B cell (primary cell): Measurements from ENCODE around the gene NKX6-1. TPM values are rescaled to one million over a fixed set of nuclear protein-coding genes. Genes with fewer than 3 reads are reported as not detected.

ENCODE experiments used
- ATAC-seq: fragments of 200-7000 bp; cut with Tn5 transposase; one replicate; pipeline ENCODE4 v1.10.0; 2021; ENCODE audit warnings: low read depth, mild to moderate bottlenecking, moderate number of reproducible peaks, moderate library complexity
- CTCF ChIA-PET: fragments of 350-600 bp; sonication (Branson Sonifier 250); formaldehyde crosslinking; loops from one replicate; lab custom pipeline; 2021; ENCODE audit warnings: antibody characterized with exemption, inconsistent platforms; lab: Charles Lee
- POLR2A ChIA-PET: fragments of 350-600 bp; sonication (Branson Sonifier 250); formaldehyde crosslinking; loops from one replicate; lab custom pipeline; 2021; ENCODE audit warnings: antibody characterized with exemption; lab: Charles Lee
- DNase-seq: peaks from one replicate; pipeline ENCODE4 v3.0.0; 2013
- H2AFZ ChIP-seq: 2 replicates; pipeline ENCODE4 v1.6.1; 2012; ENCODE audit warnings: mild to moderate bottlenecking, low read depth, low read length; ENCODE audit not compliant: insufficient read depth, poor library complexity, severe bottlenecking
- H3K27ac ChIP-seq, 2 donors: 1 replicate in 1 of 2; 2 replicates in 1 of 2; pipeline ENCODE4 v1.5.1; 2012 to 2013; ENCODE audit warnings: low read length in 2 of 2, mild to moderate bottlenecking in 2 of 2, moderate library complexity in 1 of 2
- H3K27me3 ChIP-seq, 4 experiments: fragments of 200-600 bp in 1 of 4; sonication (generic) in 1 of 4; replicated peaks in 1 of 4; 1 replicate in 2 of 4; 2 replicates in 2 of 4; pipeline versions ENCODE4 v1.6.1 to v1.7.0; 2013 to 2016; ENCODE audit warnings: low read length in 3 of 4, mild to moderate bottlenecking in 2 of 4, mixed read lengths in 1 of 4, moderate library complexity in 1 of 4; ENCODE audit not compliant: insufficient read depth in 4 of 4, control insufficient read depth in 3 of 4; ENCODE audit errors: control extremely low read depth in 1 of 4
- H3K36me3 ChIP-seq, 2 experiments: replicated peaks in 1 of 2; 1 replicate in 1 of 2; 2 replicates in 1 of 2; pipeline versions ENCODE4 v1.6.1 to v1.7.1; 2013; ENCODE audit warnings: low read length in 1 of 2; ENCODE audit not compliant: insufficient read depth in 2 of 2, control insufficient read depth in 1 of 2; ENCODE audit errors: control extremely low read depth in 1 of 2, extremely low read depth in 1 of 2
- H3K4me1 ChIP-seq, 2 donors: fragments of 200-600 bp in 1 of 2; sonication (generic) in 1 of 2; 1 replicate in 1 of 2; 2 replicates in 1 of 2; pipeline versions ENCODE4 v1.5.1 to v1.6.1; 2013 to 2017; ENCODE audit warnings: low read length in 2 of 2; ENCODE audit not compliant: control insufficient read depth in 2 of 2, insufficient read depth in 2 of 2
- H3K4me2 ChIP-seq: replicated peaks from 2 replicates; pipeline ENCODE3; 2012; ENCODE audit warnings: mild to moderate bottlenecking, low read depth, low read length; ENCODE audit not compliant: poor library complexity, severe bottlenecking
- H3K4me3 ChIP-seq, 5 experiments: fragments of 200-600 bp in 1 of 5; sonication (generic) in 1 of 5; 1 replicate in 3 of 5; 2 replicates in 2 of 5; pipeline versions ENCODE4 v1.5.1 to v1.7.0; 2011 to 2016; ENCODE audit warnings: low read length in 4 of 5, mild to moderate bottlenecking in 4 of 5, low read depth in 2 of 5, control low read depth in 1 of 5, moderate library complexity in 1 of 5; ENCODE audit not compliant: insufficient read depth in 1 of 5; ENCODE audit errors: control extremely low read depth in 1 of 5, extremely low read depth in 1 of 5
- H3K79me2 ChIP-seq: fragments of 200-600 bp; sonication (generic); one replicate; pipeline ENCODE4 v1.6.0; 2016; ENCODE audit warnings: low read length; ENCODE audit not compliant: control insufficient read depth, insufficient read depth
- H3K9ac ChIP-seq: fragments of 200-600 bp; sonication (generic); 2 replicates; pipeline ENCODE4 v1.6.1; 2017; ENCODE audit warnings: mild to moderate bottlenecking, low read length, moderate library complexity
- H3K9me3 ChIP-seq, 3 donors: one replicate each; pipeline versions ENCODE4 v1.6.1 to v1.7.1; 2013; ENCODE audit warnings: low read length in 2 of 3; ENCODE audit not compliant: control insufficient read depth in 2 of 3, insufficient read depth in 1 of 3; ENCODE audit errors: control extremely low read depth in 1 of 3
- H4K20me1 ChIP-seq: 2 replicates; pipeline ENCODE4 v1.6.0; 2012; ENCODE audit warnings: mild to moderate bottlenecking, low read length; ENCODE audit not compliant: insufficient read depth, control insufficient read depth, poor library complexity, severe bottlenecking
- H3K27ac Mint-ChIP-seq: one replicate; pipeline ENCODE4 v1.8.0; 2021; ENCODE audit warnings: mixed read lengths
- H3K27me3 Mint-ChIP-seq: one replicate; pipeline ENCODE4 v1.8.0; 2021; ENCODE audit warnings: mixed read lengths
- H3K4me1 Mint-ChIP-seq: one replicate; pipeline ENCODE4 v1.8.0; 2021; ENCODE audit warnings: mixed read lengths
- H3K4me3 Mint-ChIP-seq: one replicate; pipeline ENCODE4 v1.8.0; 2021; ENCODE audit warnings: mixed read lengths
- H3K9me3 Mint-ChIP-seq: one replicate; pipeline ENCODE4 v1.8.0; 2022; ENCODE audit warnings: mixed read lengths; ENCODE audit not compliant: insufficient read depth
- CTCF ChIP-seq: fragments of 200-600 bp; IDR thresholded peaks from one replicate; pipeline ENCODE4 v1.8.0; 2022; ENCODE audit warnings: antibody characterized with exemption, mild to moderate bottlenecking
- EZH2 ChIP-seq: IDR thresholded peaks from 2 replicates; pipeline ENCODE4 v1.6.1; 2012; ENCODE audit warnings: borderline replicate concordance, low read depth, mild to moderate bottlenecking, moderate library complexity, low read length; ENCODE audit not compliant: insufficient read depth, poor library complexity, severe bottlenecking
- WGBS: methylation state at CpG from one replicate; pipeline ENCODE4 v1.1.5; 2013; ENCODE audit warnings: missing lambda C conversion rate; ENCODE audit not compliant: insufficient coverage; 5-methylcytosine and 5-hydroxymethylcytosine counted together
- intact Hi-C: fragments of 100-400 bp; cut with micrococcal nuclease; formaldehyde crosslinking; loops from one replicate; pipeline ENCODE4 v1.10.0; 2022
- polyA plus RNA-seq: library from polyadenylated mRNA; depleted of rRNA; stranded (reverse); fragments of >200 nt; gene quantifications from 2 replicates; pipeline ENCODE4 v1.2.3, GENCODE V29; 2012
- total RNA-seq, 2 donors: library from RNA; stranded (reverse); fragments of 120-200 nt in 1 of 2; gene quantifications; 1 replicate in 1 of 2; 2 replicates in 1 of 2; pipeline versions ENCODE4 v1.2.3 to v1.2.4, GENCODE V29; 2013 to 2022

Gene NKX6-1
- total and polyA plus RNA-seq, 2 donors (not counting 1 experiment from before 2014, with no cell fraction given) = not detected

GRCh38 chr4:84501202-84501503 lies 2.1 kb upstream of the NKX6-1 start:
- no peaks in the 10 kb centered on the region for H3K36me3 ChIP-seq
- peaks cover 31 to 49% of the 10 kb centered on the region in 2 donors for H3K4me1 ChIP-seq
- H3K4me2 ChIP-seq = no peak overlapping the region
- H3K9ac ChIP-seq = no peak overlapping the region
- H3K27ac ChIP-seq = no peak overlapping the region
- ATAC-seq (no peak), DNase-seq (peak; percentile 5)
- TF ChIP-seq EZH2 (no peak), CTCF (no peak)
- ChIA-PET POLR2A (no interaction called here), CTCF (no interaction called here)
- intact Hi-C loops = no loop called here
- no peak overlapping the region for H3K4me3 ChIP-seq
- peaks cover 71% of the 10 kb centered on the region for H3K27me3 Mint-ChIP-seq
- H3K4me3 Mint-ChIP-seq = no peak overlapping the region
- H2AFZ ChIP-seq = no peak overlapping the region
- H3K9me3 Mint-ChIP-seq = peaks cover 4% of the 10 kb centered on the region
- H4K20me1 ChIP-seq = no peaks in the 10 kb centered on the region
- H3K27me3 ChIP-seq = peaks cover 2 to 77% (median 76%) of the 10 kb centered on the region in 4 experiments
- no peak overlapping the region for H3K27ac Mint-ChIP-seq
- no peaks in the 10 kb centered on the region for H3K79me2 ChIP-seq
- H3K4me1 Mint-ChIP-seq = peaks cover 19% of the 10 kb centered on the region
- peaks cover 10 to 52% (median 11%) of the 10 kb centered on the region in 3 donors for H3K9me3 ChIP-seq
- WGBS = 11% methylated on average over 7 of the region's 10 CpGs

GRCh38 chr4:84500386-84501201 lies 1.5 kb upstream of the NKX6-1 start:
- no peaks in the 10 kb centered on the region for H3K36me3 ChIP-seq
- Mint-ChIP-seq H3K4me3 (no peak overlapping the region), H3K27me3 (peaks cover 70% of the 10 kb centered on the region), H3K27ac (no peak overlapping the region), H3K4me1 (peaks cover 19% of the 10 kb centered on the region), H3K9me3 (peaks cover 4% of the 10 kb centered on the region)
- H3K27me3 ChIP-seq = peaks cover 2 to 83% (median 79%) of the 10 kb centered on the region in 4 experiments
- WGBS = 29% methylated on average over 14 of the region's 22 CpGs
- no peak overlapping the region for H3K4me3 ChIP-seq
- peaks cover 31 to 52% of the 10 kb centered on the region in 2 donors for H3K4me1 ChIP-seq
- DNase-seq (peak; percentile 9), ATAC-seq (no peak)
- no peak overlapping the region for H2AFZ ChIP-seq
- H3K27ac ChIP-seq = no peak overlapping the region
- TF ChIP-seq CTCF (no peak), EZH2 (no peak)
- ChIA-PET POLR2A (no interaction called here), CTCF (no interaction called here)
- intact Hi-C loops = no loop called here
- H3K9ac ChIP-seq = no peak overlapping the region
- H4K20me1 ChIP-seq = no peaks in the 10 kb centered on the region
- no peak overlapping the region for H3K4me2 ChIP-seq
- no peaks in the 10 kb centered on the region for H3K79me2 ChIP-seq
- H3K9me3 ChIP-seq = peaks cover 10 to 57% (median 15%) of the 10 kb centered on the region in 3 donors
